Measurements from ENCODE around the gene METTL15. TPM values are rescaled to one million over a fixed set of nuclear protein-coding genes. Genes with fewer than 3 reads are reported as not detected.
"Not testable (repeated sequence)": the region's sequence is repeated elsewhere in the genome, so short reads cannot be mapped to it uniquely, and the experiment has no call there.

The METTL15 gene
- total RNA-seq, 2 experiments from 2014 or later, result 15.8 to 16.7 TPM

- POLR2A ChIA-PET, result no interaction called here
- CTCF ChIA-PET, result no interaction called here
Observed at GRCh38 chr11:28169816-28170215, 61.6 kb downstream of the METTL15 start.

GRCh38 chr11:28170759-28171158 is 62.6 kb downstream of the METTL15 start:
- CTCF ChIA-PET, result no interaction called here
- POLR2A ChIA-PET, result no interaction called here

GRCh38 chr11:28176351-28176750 is 68.2 kb downstream of the METTL15 start:
- CTCF ChIA-PET, result no interaction called here
- POLR2A ChIA-PET, result no interaction called here

- CTCF ChIA-PET, result no interaction called here
- POLR2A ChIA-PET, result no interaction called here
Observed at GRCh38 chr11:28195449-28195848, 87.3 kb downstream of the METTL15 start.

GRCh38 chr11:28209906-28210305 is 101.7 kb downstream of the METTL15 start:
- POLR2A ChIA-PET, result no interaction called here
- CTCF ChIA-PET, result no interaction called here

- POLR2A ChIA-PET, CTCF ChIA-PET: not testable (repeated sequence)
Observed at GRCh38 chr11:28222063-28222462, 113.9 kb downstream of the METTL15 start.

- POLR2A ChIA-PET, result no interaction called here
- CTCF ChIA-PET, result no interaction called here
Observed at GRCh38 chr11:28223577-28223976, 115.4 kb downstream of the METTL15 start.

GRCh38 chr11:28223994-28224393 is 115.8 kb downstream of the METTL15 start:
- POLR2A ChIA-PET, result no interaction called here
- CTCF ChIA-PET, result no interaction called here

GRCh38 chr11:28227460-28227859 is 119.3 kb downstream of the METTL15 start:
- ChIA-PET POLR2A (no interaction called here), CTCF (no interaction called here)

- ChIA-PET POLR2A (no interaction called here), CTCF (no interaction called here)
Observed at GRCh38 chr11:28228196-28228895, 120.2 kb downstream of the METTL15 start.

GRCh38 chr11:28231475-28231874 is 123.3 kb downstream of the METTL15 start:
- ChIA-PET CTCF (no interaction called here), POLR2A (no interaction called here)

GRCh38 chr11:28232649-28233048 is 124.5 kb downstream of the METTL15 start:
- CTCF ChIA-PET, result no interaction called here

GRCh38 chr11:28241760-28242159 is 133.6 kb downstream of the METTL15 start:
- ChIA-PET POLR2A (no interaction called here), CTCF (no interaction called here)

More at GRCh38 chr11:28232649-28233048, 124.5 kb downstream of the METTL15 start:
- POLR2A ChIA-PET, result no interaction called here

- ChIA-PET POLR2A (no interaction called here), CTCF (no interaction called here)
Observed at GRCh38 chr11:28242596-28242995, 134.4 kb downstream of the METTL15 start.

GRCh38 chr11:28243061-28243460 is 134.9 kb downstream of the METTL15 start:
- CTCF ChIA-PET, result no interaction called here
- POLR2A ChIA-PET, result no interaction called here

GRCh38 chr11:28243581-28243980 is 135.4 kb downstream of the METTL15 start:
- CTCF ChIA-PET, result no interaction called here

GRCh38 chr11:28245131-28245530 is 136.9 kb downstream of the METTL15 start:
- CTCF ChIA-PET, result no interaction called here
- POLR2A ChIA-PET, result no interaction called here

More at GRCh38 chr11:28243581-28243980, 135.4 kb downstream of the METTL15 start:
- POLR2A ChIA-PET, result no interaction called here

- CTCF ChIA-PET, result no interaction called here
- POLR2A ChIA-PET, result no interaction called here
Observed at GRCh38 chr11:28250192-28250591, 142.0 kb downstream of the METTL15 start.

GRCh38 chr11:28251257-28251656 is 143.1 kb downstream of the METTL15 start:
- CTCF ChIA-PET, result no interaction called here
- POLR2A ChIA-PET, result no interaction called here

- ChIA-PET CTCF (no interaction called here), POLR2A (no interaction called here)
Observed at GRCh38 chr11:28257761-28258160, 149.6 kb downstream of the METTL15 start.

GRCh38 chr11:28259177-28259843 is 151.1 kb downstream of the METTL15 start:
- CTCF ChIA-PET, result no interaction called here
- POLR2A ChIA-PET, result no interaction called here

GRCh38 chr11:28268925-28269324 is 160.7 kb downstream of the METTL15 start:
- CTCF ChIA-PET, result no interaction called here
- POLR2A ChIA-PET, result no interaction called here
